ENCODE measurements around the gene ARMH1.
A peak's percentile ranks its signal among the peaks of the same experiment; 100 is the strongest.

Gene ARMH1

GRCh38 chr1:44714944-44715571 is 40.5 kb downstream of the ARMH1 start:
- TF ChIP-seq ZNF384 (IDR thresholded peaks at IDR 0.05): no peak
- ChIA-PET POLR2A (no interaction called here), CTCF (no interaction called here)
- peak; percentile 80 for DNase-seq (ENCODE audit: extremely low spot score)

DNA sequence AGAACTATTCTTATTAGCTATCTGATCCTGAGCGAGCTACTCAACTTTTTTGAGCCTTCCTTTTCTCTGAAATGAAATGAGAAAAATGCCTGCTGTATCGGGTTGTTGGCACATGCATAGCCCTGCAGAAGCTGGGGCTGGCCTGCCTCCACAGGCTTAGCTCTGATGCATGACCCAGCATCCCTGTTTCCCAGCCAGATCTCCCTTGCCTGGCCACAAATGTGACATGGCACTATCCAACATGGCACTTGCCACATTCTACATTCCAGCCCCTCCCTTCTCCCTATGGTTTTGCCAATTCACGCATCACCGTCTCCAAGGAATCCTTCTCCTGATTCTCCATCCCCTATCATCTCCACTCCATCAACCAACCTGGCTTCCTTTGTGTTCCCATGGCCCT is 42.6 kb downstream of the ARMH1 start:
- CTCF ChIA-PET: interaction anchor here (0.5 to 1.0 kb wide), 3 partner anchors 17 to 64 kb away, joined by 3 read pairs; no protein-coding TSS in a partner anchor
- POLR2A ChIA-PET: interaction anchor here (0.9 to 6.6 kb wide), 4 partner anchors 15 to 295 kb away, joined by 3 to 135 read pairs (median 4); partner anchors contain the start of genes ARMH1, HECTD3, RNU5D-1 and TMEM53
- TF ChIP-seq SP1 (IDR thresholded peaks at IDR 0.05) (no peak), HDGF (IDR thresholded peaks at IDR 0.05; ENCODE audit: borderline replicate concordance) (no peak), NFRKB (IDR thresholded peaks at IDR 0.05) (no peak), BHLHE40 (IDR thresholded peaks at IDR 0.05; ENCODE audit: borderline replicate concordance) (no peak), LEF1 (IDR thresholded peaks at IDR 0.05; ENCODE audit: borderline replicate concordance) (no peak)
- DNase-seq (ENCODE audit: extremely low spot score): no peak

- no peak for DNase-seq (ENCODE audit: extremely low spot score)
- POLR2A ChIA-PET: interaction anchor here (1.1 to 6.6 kb wide), 3 partner anchors 14 to 294 kb away, joined by 4 to 135 read pairs (median 4); partner anchors contain the start of genes HECTD3, RNU5D-1 and UROD
- CTCF ChIA-PET: interaction anchor here (0.5 to 1.0 kb wide), 2 partner anchors 17 to 64 kb away, joined by 3 read pairs; no protein-coding TSS in a partner anchor
- TF ChIP-seq FOXM1 (IDR thresholded peaks at IDR 0.05; ENCODE audit: borderline replicate concordance) (no peak), L3MBTL2 (conservative IDR thresholded peaks at IDR 0.05) (no peak), ELF4 (IDR thresholded peaks at IDR 0.05) (no peak), ARNT (IDR thresholded peaks at IDR 0.05) (no peak), SP1 (IDR thresholded peaks at IDR 0.05) (no peak)
Measured at GRCh38 chr1:44717653-44718052, 43.1 kb downstream of the ARMH1 start.

GRCh38 chr1:44718091-44718490 is 43.6 kb downstream of the ARMH1 start:
- ChIA-PET POLR2A (interaction anchor here (1.1 to 6.6 kb wide), 4 partner anchors 14 to 294 kb away, joined by 4 to 135 read pairs (median 6); partner anchors contain the start of genes HECTD3, RNU5D-1, RPS8 and UROD), CTCF (interaction anchor here (0.6 to 1.0 kb wide), 2 partner anchors 65 to 318 kb away, joined by 3 read pairs; no protein-coding TSS in a partner anchor)
- TF ChIP-seq SP1 (IDR thresholded peaks at IDR 0.05) (no peak), ZNF384 (IDR thresholded peaks at IDR 0.05) (no peak), HDGF (IDR thresholded peaks at IDR 0.05; ENCODE audit: borderline replicate concordance) (no peak), TARDBP (IDR thresholded peaks at IDR 0.05) (no peak), BHLHE40 (IDR thresholded peaks at IDR 0.05; ENCODE audit: borderline replicate concordance) (no peak)
- DNase-seq (ENCODE audit: extremely low spot score): no peak

- TF ChIP-seq SP1 (IDR thresholded peaks at IDR 0.05) (no peak), FOXM1 (IDR thresholded peaks at IDR 0.05; ENCODE audit: borderline replicate concordance) (no peak), TARDBP (IDR thresholded peaks at IDR 0.05) (no peak), LEF1 (IDR thresholded peaks at IDR 0.05; ENCODE audit: borderline replicate concordance) (no peak), CTBP1 (IDR thresholded peaks at IDR 0.05; ENCODE audit: borderline replicate concordance) (no peak), ZNF384 (IDR thresholded peaks at IDR 0.05) (no peak), FOXK2 (IDR thresholded peaks at IDR 0.05) (no peak)
- POLR2A ChIA-PET: interaction anchor here (1.1 to 6.6 kb wide), 5 partner anchors 13 to 292 kb away, joined by 3 to 135 read pairs (median 4); partner anchors contain the start of genes HECTD3, RNU5D-1, RPS8 and UROD
- CTCF ChIA-PET: no interaction called here
- no peak for DNase-seq (ENCODE audit: extremely low spot score)
Measured at GRCh38 chr1:44719318-44719717, 44.8 kb downstream of the ARMH1 start.

DNA sequence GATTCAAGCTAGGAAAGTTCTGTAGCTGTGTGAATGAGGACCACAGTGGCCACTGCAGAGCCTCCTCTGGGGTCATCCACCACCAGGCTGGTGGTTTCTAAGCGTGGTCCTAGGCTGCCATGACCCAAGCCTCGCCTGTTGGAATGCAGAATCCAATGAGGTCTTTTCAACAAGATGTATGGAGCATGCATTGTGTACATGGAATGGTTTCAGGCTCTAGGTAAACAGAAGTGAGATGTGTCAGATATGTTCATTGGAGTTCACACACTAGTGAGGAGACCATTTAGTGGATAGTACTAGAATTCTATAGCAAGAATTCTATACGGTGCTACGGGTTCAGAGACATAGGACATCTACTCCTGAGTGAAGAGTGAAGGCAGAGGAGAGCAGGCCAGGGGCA is 45.8 kb downstream of the ARMH1 start:
- ChIA-PET CTCF (interaction anchor here (0.6 to 1.0 kb wide), 2 partner anchors 43 to 111 kb away, joined by 4 to 5 read pairs; no protein-coding TSS in a partner anchor), POLR2A (interaction anchor here (0.7 to 6.6 kb wide), 5 partner anchors 12 to 888 kb away, joined by 3 to 135 read pairs (median 8); partner anchors contain the start of genes RNU5D-1 and RPS8)
- TF ChIP-seq L3MBTL2 (conservative IDR thresholded peaks at IDR 0.05): no peak
- TF ChIP-seq, protein P1, sequence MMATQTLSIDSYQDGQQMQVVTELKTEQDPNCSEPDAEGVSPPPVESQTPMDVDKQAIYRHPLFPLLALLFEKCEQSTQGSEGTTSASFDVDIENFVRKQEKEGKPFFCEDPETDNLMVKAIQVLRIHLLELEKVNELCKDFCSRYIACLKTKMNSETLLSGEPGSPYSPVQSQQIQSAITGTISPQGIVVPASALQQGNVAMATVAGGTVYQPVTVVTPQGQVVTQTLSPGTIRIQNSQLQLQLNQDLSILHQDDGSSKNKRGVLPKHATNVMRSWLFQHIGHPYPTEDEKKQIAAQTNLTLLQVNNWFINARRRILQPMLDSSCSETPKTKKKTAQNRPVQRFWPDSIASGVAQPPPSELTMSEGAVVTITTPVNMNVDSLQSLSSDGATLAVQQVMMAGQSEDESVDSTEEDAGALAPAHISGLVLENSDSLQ (IDR thresholded peaks at IDR 0.05): no peak
- TF ChIP-seq SP1 (IDR thresholded peaks at IDR 0.05): no peak
- TF ChIP-seq CTBP1 (IDR thresholded peaks at IDR 0.05; ENCODE audit: borderline replicate concordance): no peak
- TF ChIP-seq FOXM1 (IDR thresholded peaks at IDR 0.05; ENCODE audit: borderline replicate concordance): no peak
- TF ChIP-seq TARDBP (IDR thresholded peaks at IDR 0.05): no peak
- no peak for TF ChIP-seq NFRKB (IDR thresholded peaks at IDR 0.05)
- no peak for TF ChIP-seq FOXA1 (IDR thresholded peaks at IDR 0.05)
- TF ChIP-seq SUZ12 (IDR thresholded peaks at IDR 0.05): no peak
- TF ChIP-seq LEF1 (IDR thresholded peaks at IDR 0.05; ENCODE audit: borderline replicate concordance): no peak
- no peak for TF ChIP-seq BHLHE40 (IDR thresholded peaks at IDR 0.05; ENCODE audit: borderline replicate concordance)
- no peak for TF ChIP-seq ARNT (IDR thresholded peaks at IDR 0.05)
- TF ChIP-seq FOXK2 (IDR thresholded peaks at IDR 0.05): no peak
- no peak for TF ChIP-seq HDGF (IDR thresholded peaks at IDR 0.05; ENCODE audit: borderline replicate concordance)
- no peak for TF ChIP-seq ZNF384 (IDR thresholded peaks at IDR 0.05)
- TF ChIP-seq ELF4 (IDR thresholded peaks at IDR 0.05): no peak

GRCh38 chr1:44721485-44722361 is 47.2 kb downstream of the ARMH1 start:
- TF ChIP-seq TARDBP (IDR thresholded peaks at IDR 0.05) (peak; percentile 80), BHLHE40 (IDR thresholded peaks at IDR 0.05; ENCODE audit: borderline replicate concordance) (peak; percentile 69), L3MBTL2 (conservative IDR thresholded peaks at IDR 0.05) (peak; percentile 64), ELF4 (IDR thresholded peaks at IDR 0.05) (peak; percentile 100), ZNF384 (IDR thresholded peaks at IDR 0.05) (peak; percentile 88; the same call in 1 of the 2 replicates), NFRKB (IDR thresholded peaks at IDR 0.05) (peak; percentile 94), LEF1 (IDR thresholded peaks at IDR 0.05; ENCODE audit: borderline replicate concordance) (no peak; the same call in 1 of the 2 replicates), SUZ12 (IDR thresholded peaks at IDR 0.05) (peak; percentile 68), FOXA1 (IDR thresholded peaks at IDR 0.05) (no peak), FOXM1 (IDR thresholded peaks at IDR 0.05; ENCODE audit: borderline replicate concordance) (peak; percentile 47; the same call in 1 of the 2 replicates), FOXK2 (IDR thresholded peaks at IDR 0.05) (peak; percentile 90), SP1 (IDR thresholded peaks at IDR 0.05) (no peak; the same call in 1 of the 2 replicates), HDGF (IDR thresholded peaks at IDR 0.05; ENCODE audit: borderline replicate concordance) (no peak), ARNT (IDR thresholded peaks at IDR 0.05) (peak; percentile 67; the same call in 1 of the 2 replicates), CTBP1 (IDR thresholded peaks at IDR 0.05; ENCODE audit: borderline replicate concordance) (peak; percentile 33; the same call in 1 of the 2 replicates)
- TF ChIP-seq, protein P1 (IDR thresholded peaks at IDR 0.05): peak; percentile 52
- ChIA-PET CTCF (interaction anchor here (0.7 to 2.4 kb wide), 7 partner anchors 10 to 780 kb away, joined by 3 to 18 read pairs (median 3); partner anchors contain the start of genes PLK3 and RNU5D-1), POLR2A (interaction anchor here (0.6 to 6.6 kb wide), 77 partner anchors 9 to 861 kb away, joined by 3 to 135 read pairs (median 5); partner anchors contain the start of genes ARMH1, BEST4, BTBD19 and DMAP1)
- DNase-seq (ENCODE audit: extremely low spot score): peak; percentile 80

More for the DNA sequence above, 45.8 kb downstream of the ARMH1 start:
- no peak for DNase-seq (ENCODE audit: extremely low spot score)

Measured in HEK293T (cell line).